Glomerular visceral epithelial cell (primary cell): ENCODE data around the gene MRPS35.
A peak's percentile ranks its signal among the peaks of the same experiment; 100 is the strongest.

Experiments
- DNase-seq: peaks from one replicate; pipeline ENCODE4 v3.0.0-alpha.2; 2016; ENCODE audit errors: extremely low spot score

Gene MRPS35

DNA sequence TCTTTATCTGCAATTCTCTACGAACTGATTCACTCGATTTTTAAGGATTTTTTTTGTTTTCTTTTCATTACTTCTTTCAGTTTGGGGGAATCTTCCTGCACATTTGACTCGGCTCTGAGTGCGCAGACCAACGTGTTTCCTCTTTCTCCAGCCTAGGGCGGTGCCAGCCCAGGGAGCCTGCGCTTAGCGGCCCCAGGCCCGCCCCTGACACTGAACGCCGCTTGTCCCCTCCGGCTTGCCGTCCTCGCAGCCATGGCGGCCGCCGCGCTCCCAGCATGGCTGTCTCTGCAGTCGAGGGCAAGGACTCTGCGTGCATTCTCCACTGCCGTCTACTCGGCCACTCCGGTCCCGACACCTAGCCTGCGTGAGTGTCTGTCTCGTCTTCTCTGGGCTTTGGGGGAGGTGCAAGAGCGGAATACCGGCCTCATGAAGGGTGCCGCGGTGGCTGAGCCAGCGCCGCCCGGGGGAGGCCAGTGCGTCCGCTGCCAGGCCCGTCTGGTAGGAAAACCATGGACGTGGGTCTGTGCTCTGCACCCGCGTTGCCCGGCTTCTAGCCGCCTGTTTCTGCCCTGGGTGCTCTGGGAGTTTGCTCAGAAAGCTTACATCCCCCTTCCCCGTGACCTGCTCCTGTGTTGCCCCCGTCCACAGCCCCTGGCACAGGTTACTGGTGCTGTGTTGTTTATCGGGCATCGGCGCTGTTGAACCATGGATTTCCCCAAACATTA, at the start of gene MRPS35:
TSS of gene MRPS35 (plus strand) at position 241 of the 725 bp plus-strand sequence. CDS start at position 253, 12 bp downstream.
- peak; percentile 86 for DNase-seq

DNA sequence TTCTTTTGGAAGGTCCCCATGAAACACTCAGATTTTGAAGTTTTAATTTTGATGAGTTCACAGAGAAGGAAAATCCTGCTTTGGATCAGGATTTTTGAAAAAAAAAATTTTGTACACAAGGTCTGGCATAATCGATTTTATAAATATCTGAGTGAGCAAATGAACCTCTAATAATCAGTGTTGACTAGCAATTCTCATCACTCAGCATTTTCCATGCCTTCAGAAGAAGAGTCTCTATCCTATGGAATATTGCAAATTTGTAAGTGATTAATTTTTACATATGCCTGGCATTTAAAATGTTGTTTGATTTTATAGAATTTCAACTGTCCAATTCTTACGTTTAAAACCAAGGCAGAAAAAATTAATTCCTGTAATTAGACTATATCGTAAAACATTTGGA, 44.9 kb upstream of the MRPS35 start:
- no peak for DNase-seq

DNA sequence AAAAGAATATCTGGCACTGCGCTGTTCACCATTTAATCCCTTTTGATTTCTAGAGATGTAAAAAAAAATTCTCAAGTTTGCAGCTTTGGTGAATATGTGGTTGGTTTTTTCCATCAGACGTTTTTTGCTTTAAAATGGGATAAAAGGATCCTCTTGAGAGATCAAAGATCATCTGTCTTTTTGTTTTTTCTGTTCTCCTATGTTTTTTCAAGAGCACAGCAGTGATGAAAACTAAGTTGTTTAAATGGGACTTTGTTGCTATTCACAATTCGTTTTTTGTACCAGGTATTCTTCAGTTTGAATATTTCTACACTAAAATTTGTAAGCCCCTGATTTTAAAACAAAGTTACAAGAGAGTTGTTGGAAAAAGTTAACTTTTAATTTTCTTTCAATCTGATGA, 44.1 kb upstream of the MRPS35 start:
- no peak for DNase-seq

DNA sequence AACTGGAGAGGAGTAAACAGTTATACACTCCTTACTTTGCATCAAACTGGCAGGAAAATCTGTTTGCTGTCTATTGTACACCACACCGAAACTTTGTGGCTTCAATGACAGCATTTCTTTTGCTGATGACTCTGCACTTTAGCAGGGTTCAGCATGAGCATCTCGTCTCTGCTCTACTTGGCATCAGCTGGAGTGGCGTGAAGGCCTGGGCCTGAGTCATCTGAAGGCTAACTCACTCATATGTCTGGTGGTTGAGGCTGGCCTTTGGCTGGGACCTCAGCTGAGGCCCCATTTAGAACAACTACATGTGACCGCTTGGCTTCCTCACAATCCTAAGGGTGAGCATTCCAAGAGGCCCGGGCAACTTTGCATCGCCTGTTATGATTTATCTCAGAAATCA, 43.1 kb upstream of the MRPS35 start:
- DNase-seq = peak; percentile 30

DNA sequence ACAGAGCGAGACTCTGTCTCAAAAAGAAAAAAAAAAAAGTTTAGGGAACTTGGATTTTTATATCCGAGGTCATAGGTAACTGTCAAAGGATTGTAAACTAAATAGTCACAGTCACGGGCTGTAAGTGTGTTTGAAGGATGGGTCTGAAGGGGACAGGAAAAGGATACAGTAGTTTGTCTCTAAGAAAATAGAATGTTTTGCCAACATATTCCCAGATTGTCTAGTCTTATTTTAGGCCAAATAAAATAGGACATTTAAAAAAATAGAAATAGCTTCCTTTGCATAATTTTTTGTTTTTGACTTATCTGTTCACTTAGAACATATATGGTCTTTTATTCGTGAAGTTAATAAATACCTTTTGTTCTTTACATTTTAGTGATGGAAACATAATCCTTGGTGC, 38.6 kb upstream of the MRPS35 start:
- DNase-seq = no peak

DNA sequence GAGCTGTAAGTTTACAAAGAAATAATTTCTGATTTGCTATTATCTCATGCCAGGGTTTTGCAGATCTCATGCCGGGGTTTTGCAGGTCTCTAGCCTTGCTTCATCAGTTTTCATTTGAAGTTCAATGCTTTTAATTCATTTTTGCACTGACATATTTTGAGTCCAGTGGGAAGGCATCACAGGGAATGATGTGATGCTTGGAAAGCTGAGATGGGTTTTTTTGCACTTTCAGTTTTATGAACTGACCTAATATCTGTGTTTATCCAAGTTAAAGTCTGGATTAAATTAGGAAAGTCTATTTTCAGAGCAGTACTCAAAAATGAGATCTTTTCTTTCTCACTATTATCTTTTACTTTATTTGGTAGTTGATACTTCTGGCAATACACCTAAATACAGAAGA, 38.0 kb upstream of the MRPS35 start:
- DNase-seq = no peak

DNA sequence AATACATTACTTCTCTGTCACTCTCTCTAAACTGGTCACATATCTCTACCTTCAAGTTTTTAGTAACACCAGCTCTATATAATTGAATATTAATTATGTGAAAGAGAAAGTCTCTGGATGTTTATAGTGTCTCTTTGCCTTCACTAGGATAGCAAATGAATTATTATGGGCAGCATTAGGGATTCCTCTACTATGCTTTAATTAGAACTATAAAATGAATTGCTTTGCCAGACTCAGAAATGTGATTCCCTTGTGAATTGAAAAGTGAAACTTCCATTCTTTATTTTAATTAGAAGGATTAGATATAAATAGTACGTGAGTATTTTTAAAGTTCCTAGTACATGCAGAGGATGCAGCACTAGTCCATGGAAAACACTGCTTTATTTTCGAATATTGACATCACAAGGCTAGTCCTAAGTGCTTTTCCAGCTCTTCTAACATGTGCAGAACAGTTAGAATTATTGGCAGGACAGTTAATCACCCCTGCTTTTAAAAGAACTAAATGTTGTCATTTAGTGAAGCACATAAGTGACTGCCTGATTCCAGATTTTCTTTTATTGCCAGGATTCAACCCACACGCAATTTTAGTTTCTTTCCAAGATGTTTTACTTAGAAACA, 37.4 kb upstream of the MRPS35 start:
- DNase-seq = no peak

DNA sequence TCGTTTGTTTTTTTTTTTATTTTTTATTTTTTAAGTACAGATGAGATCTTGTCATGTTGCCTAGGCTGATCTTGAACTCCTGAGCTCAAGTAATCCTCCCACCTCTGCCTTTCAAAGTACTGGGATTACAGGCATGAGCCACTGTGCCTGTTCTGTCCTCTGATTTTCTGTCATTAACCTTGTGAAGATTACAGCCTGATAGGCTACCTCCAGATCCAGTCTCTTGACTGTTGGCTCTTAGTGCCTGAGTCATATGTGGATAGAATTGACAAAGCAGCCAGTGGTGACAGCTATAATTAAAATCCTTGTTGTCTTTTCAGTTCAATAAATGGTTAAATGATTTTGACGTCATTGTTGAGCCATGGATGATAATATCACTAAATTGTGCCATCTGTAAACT, 35.6 kb upstream of the MRPS35 start:
- DNase-seq = no peak

DNA sequence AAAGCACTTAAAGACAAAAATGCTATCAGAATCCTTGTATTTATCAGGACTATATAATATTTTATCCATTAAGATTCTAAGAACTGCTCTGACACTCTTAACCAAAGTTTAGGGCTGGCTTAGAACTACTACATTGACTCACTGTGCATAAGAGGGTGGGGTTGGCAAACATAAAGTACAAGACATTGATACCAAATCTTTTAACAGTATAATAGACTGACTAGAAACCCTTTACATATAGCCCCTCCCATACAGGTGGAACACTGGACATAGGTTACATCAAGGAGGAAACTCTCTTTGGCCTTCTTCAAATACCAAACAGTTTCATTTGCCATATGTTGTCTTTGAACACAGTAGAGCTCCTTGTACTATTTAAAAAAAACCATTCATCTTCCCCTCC, 30.0 kb upstream of the MRPS35 start:
- DNase-seq = no peak

DNA sequence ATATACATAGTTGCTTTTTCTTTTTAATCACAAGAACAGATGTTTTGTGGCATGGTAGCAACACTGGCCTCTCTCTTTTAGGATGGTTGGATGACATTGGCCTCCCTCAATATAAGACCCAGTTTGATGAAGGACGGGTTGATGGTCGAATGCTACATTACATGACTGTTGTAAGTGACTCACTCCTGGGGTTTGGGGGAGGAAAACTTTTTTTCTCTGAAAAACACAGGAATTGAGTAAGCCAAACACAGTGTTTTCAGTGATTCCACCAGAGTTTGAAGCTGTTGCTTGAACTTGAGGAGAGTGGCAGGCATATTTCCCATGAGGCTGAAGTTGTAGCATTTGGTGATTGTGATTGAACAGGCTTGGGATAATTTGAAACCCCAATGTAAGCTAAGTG, 28.1 kb upstream of the MRPS35 start:
- no peak for DNase-seq

DNA sequence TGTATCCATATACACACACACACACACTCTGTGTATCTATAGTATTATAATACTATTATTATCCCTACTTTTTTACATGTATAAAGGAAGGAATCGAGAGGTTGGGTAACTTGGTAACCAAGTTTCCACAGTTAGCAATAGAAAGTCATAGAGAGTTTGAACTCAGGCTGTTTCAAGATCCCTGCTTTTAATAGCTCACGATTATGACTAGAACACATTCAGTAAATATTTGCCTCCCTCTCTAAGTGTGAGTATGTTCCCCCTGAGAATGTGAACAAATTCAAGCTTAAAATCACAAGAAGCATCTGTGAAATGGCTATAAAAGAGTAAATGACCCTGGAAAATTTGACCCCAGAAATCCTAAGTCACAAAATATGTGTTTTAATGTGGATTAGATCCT, 25.4 kb upstream of the MRPS35 start:
- DNase-seq = no peak

DNA sequence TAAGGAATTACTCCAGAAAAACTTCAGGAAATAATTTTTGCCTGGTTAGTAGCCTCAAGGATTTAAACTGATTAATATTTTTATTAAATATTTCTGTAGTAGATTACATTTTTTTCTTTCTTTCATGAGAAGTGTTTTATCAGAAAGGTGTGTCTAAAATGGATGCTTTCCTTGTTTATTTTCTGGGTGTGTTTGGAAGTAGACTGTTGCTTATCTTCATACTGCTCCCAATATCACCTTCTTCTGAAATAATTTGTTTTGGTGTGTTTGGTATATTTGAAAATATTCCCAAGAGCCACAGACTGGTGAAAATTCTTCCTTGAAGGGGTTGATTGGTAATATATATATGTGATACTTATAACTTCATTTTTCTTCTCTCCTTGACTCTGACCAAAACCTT, 24.5 kb upstream of the MRPS35 start:
- DNase-seq = no peak

DNA sequence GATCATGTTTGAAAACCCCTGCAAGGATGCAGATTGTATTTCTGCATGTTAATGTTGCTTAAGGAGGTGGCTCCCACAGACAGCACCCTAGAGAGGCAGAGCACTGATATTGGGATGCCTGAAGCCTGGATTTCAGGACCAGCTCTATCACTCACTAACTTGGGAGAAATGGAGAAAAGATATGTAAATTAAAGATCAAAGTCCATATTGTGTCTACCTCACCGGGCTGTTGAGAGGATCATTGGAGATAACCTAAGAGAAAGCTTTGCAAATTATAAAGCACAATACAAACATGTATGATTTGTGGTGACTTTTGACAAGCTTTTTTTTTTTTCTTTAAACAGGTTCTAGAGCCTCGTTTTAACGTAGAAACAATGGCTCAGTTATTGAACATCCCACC, 22.0 kb upstream of the MRPS35 start:
- DNase-seq = no peak

DNA sequence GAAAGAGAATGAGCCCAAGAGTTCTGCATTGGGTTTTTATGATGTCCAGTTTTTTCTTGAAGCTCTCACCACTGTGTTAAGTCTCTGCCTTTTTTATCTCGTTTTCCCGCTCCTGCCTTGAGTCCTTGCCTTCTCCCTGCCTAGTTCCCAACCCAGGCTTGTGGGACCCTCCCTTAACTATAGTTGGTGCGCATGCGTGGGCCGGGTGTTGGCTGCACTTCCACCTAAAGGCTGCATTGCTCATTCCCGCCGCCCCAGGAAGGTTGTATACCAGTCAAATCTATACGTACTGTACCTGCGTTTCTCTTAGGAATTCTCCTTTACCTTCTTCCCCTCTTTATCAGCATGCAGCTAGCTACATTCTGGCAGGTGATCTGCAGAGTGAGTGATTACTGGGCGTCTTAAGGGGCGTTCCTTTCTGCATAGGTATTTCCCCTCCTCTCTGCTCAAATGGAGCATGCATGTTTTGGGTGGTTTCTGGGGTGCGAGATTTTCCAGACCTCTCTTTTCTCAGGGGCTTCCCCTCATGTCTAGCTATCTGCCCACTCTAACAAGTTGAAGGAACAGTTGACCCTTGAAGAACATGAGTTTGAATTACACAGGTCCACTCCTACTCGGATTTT, 21.0 kb upstream of the MRPS35 start:
- DNase-seq = no peak

DNA sequence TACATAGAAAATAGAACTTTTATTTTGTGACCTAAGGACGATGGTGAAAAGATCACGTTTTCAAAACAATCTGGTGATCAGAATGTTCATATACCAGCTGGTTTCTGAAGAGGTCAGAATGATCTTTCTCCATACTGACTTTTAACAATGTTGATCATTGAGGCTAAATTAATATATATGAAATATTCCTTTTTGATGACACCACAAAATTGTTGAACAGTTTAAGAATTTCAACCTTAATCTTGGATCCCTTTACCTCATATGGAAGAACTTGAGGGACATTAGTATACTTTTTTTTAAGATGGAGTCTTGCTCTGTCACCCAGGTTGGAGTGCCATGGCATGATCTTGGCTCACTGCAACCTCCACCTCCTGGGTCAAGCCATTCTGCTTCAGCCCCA, 17.2 kb upstream of the MRPS35 start:
- DNase-seq = no peak

DNA sequence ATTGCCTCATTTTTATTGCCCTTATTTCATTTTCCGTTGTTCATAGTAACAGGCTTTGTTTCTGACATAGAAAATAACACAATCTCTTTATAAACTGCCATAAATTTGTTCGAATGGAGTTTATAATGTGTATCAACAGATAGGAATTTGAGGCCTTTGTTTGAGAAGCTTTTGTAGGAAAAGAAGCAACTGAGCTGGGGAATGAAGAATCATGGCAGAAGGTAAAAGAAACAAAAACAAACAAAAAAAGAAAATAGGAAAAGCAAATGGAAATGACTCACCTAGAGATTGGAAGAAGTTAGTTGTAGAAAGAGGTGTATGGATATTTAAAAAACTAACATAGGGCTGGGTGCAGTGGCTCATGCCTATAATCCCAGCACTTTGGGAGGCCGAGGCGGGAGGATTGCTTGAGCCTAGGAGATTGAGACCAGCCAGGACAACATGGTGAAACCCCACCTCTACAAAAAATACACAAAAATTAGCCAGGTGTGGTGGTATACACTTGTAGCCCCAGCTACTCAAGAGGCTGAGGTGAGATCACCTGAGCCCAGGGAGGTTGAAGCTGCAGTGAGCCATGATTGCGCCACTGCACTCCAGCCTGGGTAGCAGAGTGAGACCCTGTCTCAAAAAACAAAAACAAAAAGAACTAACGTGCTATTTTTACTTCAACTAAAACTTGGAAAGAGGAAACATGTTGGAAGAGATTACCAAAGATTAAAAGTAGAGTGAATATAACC, 14.9 kb upstream of the MRPS35 start:
- no peak for DNase-seq

DNA sequence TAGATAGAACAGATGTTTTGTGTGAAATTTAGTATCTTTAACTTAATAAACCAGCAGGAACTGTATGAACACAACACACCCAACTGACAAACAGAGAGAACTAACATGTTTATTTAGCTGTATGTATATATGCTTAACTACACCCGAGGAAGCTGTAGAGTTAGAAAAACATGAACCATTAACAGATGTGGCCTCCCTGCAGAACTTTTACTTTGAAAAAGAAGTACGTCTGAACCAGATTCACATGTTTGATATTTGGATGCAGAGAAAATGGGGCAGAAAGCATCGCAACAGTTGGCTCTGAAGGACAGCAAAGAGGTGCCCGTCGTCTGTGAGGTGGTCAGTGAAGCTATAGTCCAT, 14.4 kb upstream of the MRPS35 start, which contains the start of gene REP15:
TSS of gene REP15 (plus strand) at position 155 of the 360 bp plus-strand sequence. CDS start at position 271, 116 bp downstream.
- DNase-seq = no peak

DNA sequence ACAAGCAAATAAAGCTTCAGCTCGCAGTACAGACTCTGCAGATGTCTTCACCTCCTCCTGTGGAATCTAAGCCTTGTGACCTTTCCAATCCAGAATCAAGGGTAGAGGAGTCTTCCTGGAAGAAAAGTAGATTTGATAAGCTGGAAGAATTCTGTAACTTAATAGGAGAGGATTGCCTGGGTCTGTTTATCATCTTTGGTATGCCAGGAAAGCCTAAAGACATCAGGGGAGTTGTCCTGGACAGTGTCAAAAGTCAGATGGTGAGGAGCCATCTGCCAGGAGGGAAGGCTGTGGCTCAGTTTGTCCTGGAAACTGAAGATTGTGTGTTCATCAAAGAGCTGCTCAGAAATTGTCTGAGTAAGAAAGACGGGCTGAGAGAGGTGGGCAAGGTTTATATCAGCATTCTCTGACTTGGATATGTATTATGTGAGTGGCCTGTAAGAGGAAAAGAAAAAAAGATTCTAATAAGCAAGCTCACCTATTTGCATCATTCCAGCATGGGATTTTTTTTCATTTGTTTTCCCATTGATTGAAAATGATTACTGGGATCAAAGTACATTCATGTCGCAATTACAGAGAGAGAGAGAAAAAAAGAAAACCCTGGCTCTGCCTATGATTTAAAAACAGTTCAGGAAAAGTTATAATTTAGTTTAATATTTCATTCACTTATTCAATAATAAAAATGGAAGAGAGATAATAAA, 13.6 kb upstream of the MRPS35 start:
- DNase-seq = no peak

DNA sequence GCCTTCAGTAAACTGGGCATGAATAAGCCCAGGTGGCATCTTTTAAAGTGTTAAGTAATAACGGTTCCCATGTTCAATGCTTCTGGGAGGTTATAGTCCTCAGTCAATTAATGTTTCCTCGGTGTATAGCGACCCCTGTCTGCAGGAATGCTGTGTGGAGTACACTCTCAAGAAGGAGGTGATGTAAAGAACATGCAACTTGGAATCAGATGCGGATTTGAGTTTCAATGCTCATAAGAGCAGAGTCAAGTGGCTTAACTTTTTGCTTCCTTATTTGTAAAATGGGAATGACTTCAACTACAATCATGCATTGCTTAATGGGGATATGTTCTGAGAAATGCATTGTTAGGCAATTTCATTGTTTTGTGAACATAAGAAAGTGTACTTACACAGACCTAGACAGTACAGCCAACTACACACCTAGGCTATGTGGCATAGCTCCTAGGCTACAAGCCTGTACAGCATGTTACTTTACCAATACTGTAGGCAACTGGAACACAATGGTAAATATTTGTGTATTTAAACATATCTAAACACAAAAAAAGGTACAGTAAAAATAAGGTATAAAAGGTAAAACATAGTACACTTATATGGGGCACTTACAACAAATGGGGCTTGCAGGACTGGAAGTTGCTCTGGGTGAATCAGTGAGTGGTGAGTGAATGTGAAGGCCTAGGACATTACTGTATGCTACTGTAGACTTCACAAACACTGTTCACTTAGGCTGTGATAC, 6.7 kb upstream of the MRPS35 start:
- DNase-seq = peak; percentile 71

DNA sequence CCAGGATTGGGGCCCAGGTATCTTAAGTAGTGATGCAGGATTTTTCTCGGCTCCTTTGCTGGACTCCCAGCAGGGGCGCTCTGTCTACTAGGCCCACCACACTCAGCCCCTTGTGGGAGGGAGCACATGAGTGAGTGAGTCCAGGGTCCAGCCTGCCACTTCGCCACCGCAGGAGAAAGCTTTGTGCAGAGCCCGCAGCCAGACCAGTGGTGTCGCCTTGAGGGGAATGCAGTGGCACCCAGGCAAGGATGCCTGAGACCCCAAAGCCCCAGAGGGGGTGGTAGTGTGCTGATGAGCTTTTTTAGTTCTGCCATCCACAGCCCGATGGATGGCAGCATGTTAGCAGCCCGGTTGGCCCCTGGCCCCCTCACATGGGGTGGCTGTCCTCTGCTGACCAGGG, 5.4 kb upstream of the MRPS35 start:
- no peak for DNase-seq

DNA sequence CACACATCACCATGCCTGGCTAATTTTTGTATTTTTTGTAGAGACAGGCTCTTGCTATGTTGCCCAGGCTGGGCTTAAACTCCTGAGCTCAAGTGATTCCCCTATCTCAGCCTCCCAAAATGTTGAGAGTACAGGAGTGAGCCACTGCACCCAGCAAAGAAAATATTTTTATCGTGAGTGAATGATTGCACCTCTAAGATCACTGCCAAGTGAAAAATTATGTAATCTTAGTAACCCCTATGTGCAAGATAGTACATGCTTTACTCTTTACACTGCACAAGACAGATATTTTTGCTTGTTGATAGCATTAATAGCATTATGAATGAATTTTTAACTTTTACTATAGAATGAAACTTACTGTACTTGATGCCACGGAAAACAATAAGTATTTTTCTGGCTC, 3.4 kb upstream of the MRPS35 start:
- DNase-seq = no peak
